GM19468 (cell line): ENCODE data around the gene RBX1.
A peak's percentile ranks its signal among the peaks of the same experiment; 100 is the strongest.
"Not testable (repeated sequence)": the region's sequence is repeated elsewhere in the genome, so short reads cannot be mapped to it uniquely, and the experiment has no call there.

Source experiments
- ATAC-seq: cut with Tn5 transposase; IDR thresholded peaks from one replicate; pipeline ENCODE4 v1.9.1; 2021; ENCODE audit warnings: mild to moderate bottlenecking, moderate library complexity, moderate number of reproducible peaks; ENCODE audit not compliant: unreplicated experiment; ENCODE audit errors: extremely low read depth

The RBX1 gene

GRCh38 chr22:40950962-40951794 lies at the start of gene RBX1:
RBX1 (plus strand) TSS chr22:40951378; CDS start chr22:40951399, 21 bp downstream.
- peak; percentile 76 for ATAC-seq

DNA sequence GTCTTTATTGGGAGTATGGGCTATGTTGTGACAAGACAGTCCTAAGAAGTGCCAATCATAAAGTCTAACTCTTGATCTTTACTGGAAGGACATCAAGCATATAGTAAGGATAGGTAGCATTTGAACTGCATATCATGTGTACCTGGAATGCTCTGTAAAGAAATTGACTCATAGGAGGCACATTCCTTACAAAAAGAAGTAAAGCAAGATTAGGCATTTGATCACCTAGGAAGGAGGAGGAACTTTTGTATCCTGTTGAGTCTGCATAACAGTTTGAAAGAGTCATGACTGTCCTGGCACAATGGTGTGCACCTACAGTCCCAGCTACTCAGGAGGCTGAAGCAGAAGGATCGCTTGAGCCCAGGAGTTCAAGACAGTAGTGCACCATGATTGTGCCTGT lies 47.1 kb upstream of the RBX1 start:
- ATAC-seq, result no peak

GRCh38 chr22:40908895-40909294 lies 42.3 kb upstream of the RBX1 start:
- ATAC-seq, result no peak

GRCh38 chr22:40911772-40912171 lies 39.4 kb upstream of the RBX1 start:
- ATAC-seq, result no peak

- not testable (repeated sequence) for ATAC-seq
Observed at GRCh38 chr22:40912987-40913386, 38.2 kb upstream of the RBX1 start.

- ATAC-seq, result no peak
Observed at GRCh38 chr22:40919446-40919845, 31.7 kb upstream of the RBX1 start.

GRCh38 chr22:40920526-40920925 lies 30.7 kb upstream of the RBX1 start:
- ATAC-seq, result no peak

DNA sequence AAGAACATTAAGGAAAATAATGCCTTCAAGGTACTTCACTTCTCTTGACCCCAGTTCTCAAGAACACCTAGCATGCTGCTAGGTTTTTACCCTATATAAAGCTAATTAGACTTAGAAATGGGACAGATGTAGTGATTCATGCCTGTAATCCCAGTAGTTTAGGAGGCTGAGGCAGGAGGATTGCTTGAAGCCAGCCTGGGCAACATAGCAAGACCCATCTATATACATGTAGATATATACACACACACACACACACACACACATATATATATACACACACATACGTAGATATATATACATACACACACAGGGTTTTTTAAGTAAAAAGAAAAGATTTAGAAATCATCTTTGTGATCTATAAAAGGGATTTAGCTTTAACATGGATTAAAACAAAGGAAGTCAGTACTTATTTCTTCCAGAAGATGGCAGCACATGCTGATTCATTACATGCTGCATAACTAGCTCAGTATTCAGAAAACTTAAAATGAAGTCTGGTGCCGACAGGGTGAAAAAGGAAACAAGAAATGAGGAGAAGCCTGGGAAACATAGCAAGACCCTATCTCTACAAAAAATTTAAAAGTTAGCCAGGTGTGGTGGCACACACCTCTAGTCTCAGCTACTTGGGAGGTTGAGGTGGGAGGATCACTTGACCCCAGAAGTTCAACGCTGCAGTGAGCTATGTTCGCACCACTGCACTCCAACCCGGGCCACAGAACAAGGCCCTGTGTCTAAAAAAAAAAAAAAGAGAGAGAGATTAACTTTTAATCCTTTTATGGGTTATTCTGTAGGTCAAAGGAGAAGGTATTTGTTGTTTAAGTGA lies 28.5 kb upstream of the RBX1 start:
- no peak for ATAC-seq

GRCh38 chr22:40928657-40929056 lies 22.5 kb upstream of the RBX1 start:
- no peak for ATAC-seq

DNA sequence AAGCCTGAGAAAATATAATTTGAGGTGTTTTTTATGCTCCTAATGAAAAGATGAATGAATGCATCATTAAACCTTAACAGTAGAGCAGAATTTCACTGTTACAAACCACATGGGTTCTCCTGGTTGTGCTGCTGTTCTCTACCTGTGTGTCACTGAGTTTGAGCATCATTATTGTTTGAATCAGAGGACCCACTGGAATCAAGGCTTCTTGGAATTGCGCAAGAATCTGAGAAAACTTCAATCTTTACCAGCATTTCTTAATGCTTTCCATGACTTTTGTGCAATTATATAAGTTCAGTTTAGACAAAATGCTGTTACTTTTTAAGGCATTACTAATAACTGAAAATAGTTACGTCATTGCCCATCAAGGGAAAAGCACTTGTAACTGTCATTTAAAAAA lies 18.8 kb upstream of the RBX1 start:
- ATAC-seq, result no peak

DNA sequence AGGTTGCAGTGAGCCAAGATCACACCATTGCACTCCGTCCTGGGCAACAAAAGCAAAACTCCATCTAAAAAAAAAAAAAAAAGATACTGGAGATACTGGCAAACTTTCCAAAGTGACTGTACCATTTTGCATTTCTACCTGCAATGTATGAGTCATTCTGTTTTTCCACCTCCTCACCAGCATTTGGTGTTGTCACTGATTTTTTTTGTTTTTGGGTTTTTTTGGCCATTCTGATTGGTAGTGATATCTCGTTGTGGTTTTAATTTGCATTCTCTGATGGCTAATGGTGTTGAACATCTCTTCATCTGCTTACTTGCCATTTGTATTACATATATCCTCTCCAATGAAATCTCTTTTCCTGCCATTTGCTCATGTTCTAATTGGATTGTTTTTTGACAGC lies 12.0 kb upstream of the RBX1 start:
- no peak for ATAC-seq

DNA sequence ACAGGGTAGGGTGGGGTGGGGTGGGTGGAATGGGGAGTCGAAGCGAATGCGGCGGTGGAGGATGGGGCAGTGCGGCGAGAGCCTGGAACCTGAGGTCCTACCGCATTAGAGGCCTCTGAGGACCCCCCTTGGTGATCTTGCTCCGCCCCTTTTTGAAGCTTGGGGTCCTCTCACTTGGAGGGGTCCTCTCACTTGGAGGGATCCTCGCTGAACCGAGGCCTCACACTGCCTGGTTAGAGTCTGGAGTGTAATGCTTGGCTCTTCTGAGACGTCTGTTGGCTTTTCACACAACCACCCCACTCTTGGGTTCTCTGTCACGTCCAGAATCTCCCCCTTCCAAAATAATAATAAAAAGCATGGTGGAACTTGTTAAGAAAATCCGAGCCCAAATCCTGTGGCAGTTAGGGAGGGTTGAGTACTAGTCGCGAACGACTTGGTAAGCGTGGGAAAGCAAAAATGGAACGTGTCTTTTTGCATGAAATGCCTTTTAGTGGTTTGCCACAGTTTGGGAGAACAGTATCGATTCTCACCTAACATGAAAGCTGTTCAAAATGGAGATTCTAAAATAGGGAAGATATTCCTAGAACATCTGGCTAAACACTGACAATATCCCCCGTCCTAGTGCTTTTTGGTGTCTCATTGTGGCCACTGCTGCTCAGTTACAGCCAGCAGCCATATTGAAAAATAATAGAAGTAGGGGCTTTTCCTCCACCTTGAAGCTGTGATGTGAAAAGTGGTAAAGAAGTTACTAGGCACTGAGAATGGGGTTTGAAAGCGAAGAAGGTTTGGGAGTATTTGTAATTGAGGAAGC lies 822 bp downstream of the RBX1 start:
- no peak for ATAC-seq

- ATAC-seq, result no peak
Observed at GRCh38 chr22:40953471-40953870, 2.3 kb downstream of the RBX1 start.

DNA sequence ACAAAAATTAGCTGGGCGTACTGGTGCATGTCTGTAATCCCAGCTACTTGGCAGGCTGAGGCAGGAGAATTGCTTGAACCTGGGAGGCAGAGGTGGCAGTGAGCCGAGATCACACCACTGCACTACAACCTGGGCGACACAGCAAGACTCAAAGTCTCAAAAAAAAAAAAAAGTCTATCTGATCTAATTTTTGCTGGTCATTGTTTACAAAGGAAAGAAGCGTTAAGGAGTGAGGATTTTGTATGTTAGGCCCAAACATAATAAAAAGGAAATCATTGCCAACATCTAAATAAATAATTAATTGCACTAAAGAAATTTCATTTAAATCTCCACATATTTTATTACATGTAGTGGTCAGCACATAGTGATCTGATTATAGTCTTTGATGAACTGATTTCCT lies 2.9 kb downstream of the RBX1 start:
- no peak for ATAC-seq

GRCh38 chr22:40955571-40955970 lies 4.4 kb downstream of the RBX1 start:
- ATAC-seq, result no peak

- ATAC-seq, result no peak
Observed at GRCh38 chr22:40957601-40958000, 6.4 kb downstream of the RBX1 start.

- no peak for ATAC-seq
Observed at GRCh38 chr22:40958299-40958698, 7.1 kb downstream of the RBX1 start.

DNA sequence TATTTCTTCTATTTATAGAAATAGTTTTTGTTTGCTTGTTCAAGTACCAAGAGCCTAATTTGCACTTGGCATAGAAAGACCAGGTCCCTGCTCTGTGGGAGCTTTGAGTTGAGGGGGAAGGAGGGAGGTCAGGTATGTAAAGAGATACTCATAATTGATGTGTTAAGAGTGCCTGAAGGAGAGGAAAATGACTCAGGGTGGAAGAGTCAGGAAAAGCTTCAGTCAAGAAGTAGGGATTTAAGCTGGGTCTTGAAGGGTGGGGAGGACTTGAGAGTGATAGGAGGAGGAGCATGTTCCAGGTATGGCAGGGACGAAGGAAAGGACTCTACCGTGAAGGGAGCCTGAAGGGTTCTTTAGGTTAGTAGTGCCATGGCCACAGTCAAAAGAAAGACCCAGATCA lies 9.0 kb downstream of the RBX1 start:
- no peak for ATAC-seq

GRCh38 chr22:40965936-40966725 lies 15.0 kb downstream of the RBX1 start:
- no peak for ATAC-seq

DNA sequence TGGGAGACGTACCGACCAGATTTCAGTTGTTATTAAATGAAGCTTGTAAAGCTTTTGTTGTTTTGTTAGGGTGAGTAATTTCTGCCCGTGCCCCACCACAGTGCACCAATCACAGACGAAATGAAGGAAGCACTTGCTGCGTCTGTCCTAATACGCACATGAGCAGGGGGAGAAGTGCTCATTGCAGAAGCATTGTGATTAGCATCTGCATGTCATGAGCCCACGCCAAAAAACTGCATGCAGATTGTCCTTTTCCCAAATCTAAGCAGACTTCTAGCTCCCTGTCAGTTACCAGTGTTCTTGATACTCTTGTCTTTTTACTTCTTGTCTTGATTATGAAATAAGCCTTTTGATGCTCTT lies 15.5 kb downstream of the RBX1 start:
- no peak for ATAC-seq
